ENCODE results near the gene COL6A2. TPM values are rescaled to one million over a fixed set of nuclear protein-coding genes. Genes with fewer than 3 reads are reported as not detected.
"Not testable (repeated sequence)": the region's sequence is repeated elsewhere in the genome, so short reads cannot be mapped to it uniquely, and the experiment has no call there.

COL6A2 gene
- total RNA-seq, 1 experiment from 2014 or later, result 22.0 TPM

GRCh38 chr21:46168659-46169386, 70.9 kb downstream of the COL6A2 start:
- H4K20me1 ChIP-seq (ENCODE audit: insufficient read depth), result no peaks in the 10 kb centered on the region
- TF ChIP-seq CTCF (conservative IDR thresholded peaks at IDR 0.05), result no peak
- no peak for TF ChIP-seq EZH2 (IDR thresholded peaks at IDR 0.05; ENCODE audit: low read depth)
- CTCF ChIA-PET, result no interaction called here
- no peaks in the 10 kb centered on the region for H3K79me2 ChIP-seq (ENCODE audit: low read depth)
- H3K9me2 ChIP-seq (ENCODE audit: insufficient read depth), result no peaks in the 10 kb centered on the region
- H3F3A ChIP-seq (ENCODE audit: insufficient read depth, low read depth), result no peaks in the 10 kb centered on the region
- no peak overlapping the region for H3K27ac ChIP-seq
- POLR2A ChIA-PET (ENCODE audit: unreplicated experiment), result no interaction called here
- no peak overlapping the region for H2AFZ ChIP-seq
- H3K27me3 ChIP-seq (ENCODE audit: insufficient read depth, low read depth), result no peaks in the 10 kb centered on the region
- H3K4me2 ChIP-seq, result no peak overlapping the region
- intact Hi-C loops (cut with micrococcal nuclease; ENCODE audit: unreplicated experiment), result no loop called here
- H3K4me1 ChIP-seq (replicated peaks; ENCODE audit: insufficient read depth), result no peaks in the 10 kb centered on the region
- no peaks in the 10 kb centered on the region for H3K36me3 ChIP-seq (ENCODE audit: low read depth)
- no peak overlapping the region for H3K4me3 ChIP-seq
- DNase-seq, result no peak
- no peaks in the 10 kb centered on the region for H3K9me3 ChIP-seq (ENCODE audit: insufficient read depth, low read depth)
- no TSS peak for BruUV-seq (replicated peaks)

GRCh38 chr21:46170436-46171193, 72.7 kb downstream of the COL6A2 start:
- H3F3A ChIP-seq (ENCODE audit: insufficient read depth, low read depth); H3K4me3 ChIP-seq; H3K9me3 ChIP-seq (ENCODE audit: insufficient read depth, low read depth); BruUV-seq (replicated peaks); H3K79me2 ChIP-seq (ENCODE audit: low read depth); intact Hi-C loops (cut with micrococcal nuclease; ENCODE audit: unreplicated experiment); POLR2A ChIA-PET (ENCODE audit: unreplicated experiment); H3K27ac ChIP-seq; H3K4me2 ChIP-seq; CTCF ChIA-PET; DNase-seq; H2AFZ ChIP-seq; H3K27me3 ChIP-seq (ENCODE audit: insufficient read depth, low read depth); H3K4me1 ChIP-seq (replicated peaks; ENCODE audit: insufficient read depth); H4K20me1 ChIP-seq (ENCODE audit: insufficient read depth); H3K9me2 ChIP-seq (ENCODE audit: insufficient read depth); H3K36me3 ChIP-seq (ENCODE audit: low read depth): not testable (repeated sequence)

GRCh38 chr21:46171585-46171984, 73.7 kb downstream of the COL6A2 start:
- H3K4me1 ChIP-seq (replicated peaks; ENCODE audit: insufficient read depth), result no peaks in the 10 kb centered on the region
- intact Hi-C loops (cut with micrococcal nuclease; ENCODE audit: unreplicated experiment), result no loop called here
- TF ChIP-seq CTCF (conservative IDR thresholded peaks at IDR 0.05), result no peak
- TF ChIP-seq EZH2 (IDR thresholded peaks at IDR 0.05; ENCODE audit: low read depth), result no peak
- H3K4me2 ChIP-seq, result no peak overlapping the region
- no peak for DNase-seq
- no peaks in the 10 kb centered on the region for H3F3A ChIP-seq (ENCODE audit: insufficient read depth, low read depth)
- no peaks in the 10 kb centered on the region for H3K9me2 ChIP-seq (ENCODE audit: insufficient read depth)
- POLR2A ChIA-PET (ENCODE audit: unreplicated experiment), result no interaction called here
- H3K36me3 ChIP-seq (ENCODE audit: low read depth), result no peaks in the 10 kb centered on the region
- no peaks in the 10 kb centered on the region for H3K27me3 ChIP-seq (ENCODE audit: insufficient read depth, low read depth)
- no peaks in the 10 kb centered on the region for H3K79me2 ChIP-seq (ENCODE audit: low read depth)
- no peaks in the 10 kb centered on the region for H3K9me3 ChIP-seq (ENCODE audit: insufficient read depth, low read depth)
- no peak overlapping the region for H3K27ac ChIP-seq
- CTCF ChIA-PET, result no interaction called here
- H3K4me3 ChIP-seq, result no peak overlapping the region
- no peaks in the 10 kb centered on the region for H4K20me1 ChIP-seq (ENCODE audit: insufficient read depth)
- no peak overlapping the region for H2AFZ ChIP-seq
- no TSS peak for BruUV-seq (replicated peaks)
